LNCAP (cell line): Measurements from ENCODE around the gene OR2J3.
A peak's percentile ranks its signal among the peaks of the same experiment; 100 is the strongest.

Experiments
- CTCF ChIP-seq: fragments of 450-650 bp; IDR thresholded peaks from 2 replicates; pipeline ENCODE4 v1.5.1; 2017; ENCODE audit warnings: mild to moderate bottlenecking

Gene OR2J3

GRCh38 chr6:29107758-29108157, at the start of gene OR2J3:
Gene OR2J3 (plus strand): TSS chr6:29108058. CDS start chr6:29111891, 3,833 bp downstream.
- TF ChIP-seq CTCF = no peak

- TF ChIP-seq CTCF = peak; percentile 67
Observed at GRCh38 chr6:29071831-29072723, 35.8 kb upstream of the OR2J3 start.

- no peak for TF ChIP-seq CTCF
Observed at GRCh38 chr6:29079203-29079602, 28.7 kb upstream of the OR2J3 start.

GRCh38 chr6:29081312-29081711, 26.5 kb upstream of the OR2J3 start:
- TF ChIP-seq CTCF = no peak

GRCh38 chr6:29082457-29082856, 25.4 kb upstream of the OR2J3 start:
- no peak for TF ChIP-seq CTCF

GRCh38 chr6:29087213-29087612, 20.6 kb upstream of the OR2J3 start, which contains the start of gene OR2B3:
Gene OR2B3 (minus strand): TSS chr6:29087313. CDS start chr6:29087248, 65 bp downstream.
- no peak for TF ChIP-seq CTCF

- no peak for TF ChIP-seq CTCF
Observed at GRCh38 chr6:29092957-29093356, 14.9 kb upstream of the OR2J3 start.
